A549 (cell line): ENCODE data around the gene FCSK. TPM values are rescaled to one million over a fixed set of nuclear protein-coding genes. Genes with fewer than 3 reads are reported as not detected.
A peak's percentile ranks its signal among the peaks of the same experiment; 100 is the strongest.

Source experiments
- ATAC-seq, 2 experiments: fragments of 200-7000 bp in 1 of 2; fragments of >200 bp in 1 of 2; cut with Nextera tagmentation in 1 of 2; cut with Tn5 transposase in 1 of 2; 3 replicates each; pipeline versions ENCODE4 v1.8.0 to v1.9.1; 2018 to 2020; ENCODE audit warnings: mild to moderate bottlenecking in 1 of 2, moderate library complexity in 1 of 2
- CTCF ChIA-PET: fragments of 300-600 bp; sonication (Branson Sonifier 250); formaldehyde crosslinking; extraction: SDS; loops from one replicate; lab custom pipeline; 2021; ENCODE audit warnings: antibody characterized with exemption, inconsistent platforms; lab: Yijun Ruan, JAX
- POLR2A ChIA-PET: fragments of 350-600 bp; formaldehyde crosslinking; extraction: SDS; loops from one replicate; lab custom pipeline; 2021; ENCODE audit warnings: antibody characterized with exemption, inconsistent platforms; lab: Yijun Ruan, JAX
- DNase-seq, 2 experiments: peaks; one replicate each; pipeline versions ENCODE4 v3.0.0 to v3.0.0-alpha.2; 2011 to 2016; ENCODE audit warnings: low read depth in 1 of 2, low spot score in 1 of 2
- FAIRE-seq: peaks from 2 replicates; lab custom pipeline; 2011; peaks lifted over from hg19 to GRCh38; lab: Jason Lieb, UNC
- H3K27ac ChIP-seq, 2 experiments: fragments of >200 bp; sonication (Bioruptor Twin); formaldehyde crosslinking; 3 replicates each; pipeline ENCODE4 v1.5.1; 2016 to 2017
- H3K4me1 ChIP-seq: fragments of >200 bp; sonication (Bioruptor Twin); formaldehyde crosslinking; 3 replicates; pipeline ENCODE4 v1.6.1; 2016
- H3K4me2 ChIP-seq: fragments of >200 bp; sonication (Bioruptor Twin); formaldehyde crosslinking; 3 replicates; pipeline ENCODE4 v1.6.1; 2016
- H3K4me3 ChIP-seq: fragments of >200 bp; sonication (Bioruptor Twin); formaldehyde crosslinking; 3 replicates; pipeline ENCODE4 v1.5.1; 2016
- H3K9me3 ChIP-seq: fragments of >200 bp; sonication (Bioruptor Twin); formaldehyde crosslinking; 3 replicates; pipeline ENCODE4 v1.6.1; 2016
- CBX8 ChIP-seq: fragments of 200-600 bp; sonication (generic); IDR thresholded peaks from 2 replicates; pipeline ENCODE4 v1.6.1; 2016
- EHMT2 ChIP-seq: fragments of 200-600 bp; sonication (generic); IDR thresholded peaks from 2 replicates; pipeline ENCODE4 v1.6.1; 2016; ENCODE audit warnings: antibody characterized with exemption, low read depth, mild to moderate bottlenecking, moderate library complexity
- ESRRA ChIP-seq: fragments of 150-350 bp; IDR thresholded peaks from 2 replicates; pipeline ENCODE4 v1.6.1; 2014; ENCODE audit warnings: mild to moderate bottlenecking, low read length, borderline replicate concordance
- FOSB ChIP-seq: fragments of 250-450 bp; sonication (Bioruptor Pico); IDR thresholded peaks from 2 replicates; pipeline ENCODE4 v1.5.0; 2020; ENCODE audit warnings: mild to moderate bottlenecking, moderate library complexity
- FOXS1 ChIP-seq: fragments of 250-450 bp; sonication (Bioruptor Pico); IDR thresholded peaks from 2 replicates; pipeline ENCODE4 v1.5.0; 2020; ENCODE audit warnings: mild to moderate bottlenecking, moderate library complexity
- HDAC2 ChIP-seq: fragments of 200-600 bp; sonication (generic); IDR thresholded peaks from 2 replicates; pipeline ENCODE4 v1.6.1; 2016
- HOXA7 ChIP-seq: fragments of 250-450 bp; sonication (Bioruptor Pico); IDR thresholded peaks from 2 replicates; pipeline ENCODE4 v1.5.0; 2020; ENCODE audit warnings: mild to moderate bottlenecking, moderate library complexity
- HOXB13 ChIP-seq: fragments of 250-450 bp; sonication (Bioruptor Pico); IDR thresholded peaks from 2 replicates; pipeline ENCODE4 v1.5.0; 2020; ENCODE audit warnings: low read depth, mild to moderate bottlenecking, moderate library complexity
- KDM1A ChIP-seq: fragments of 200-600 bp; sonication (generic); IDR thresholded peaks from 2 replicates; pipeline ENCODE4 v1.6.1; 2016; ENCODE audit warnings: low read depth, mild to moderate bottlenecking
- KDM5A ChIP-seq: fragments of 200-600 bp; sonication (generic); IDR thresholded peaks from 2 replicates; pipeline ENCODE4 v1.6.1; 2016; ENCODE audit warnings: antibody characterized with exemption, mild to moderate bottlenecking
- NFE2L2 ChIP-seq: fragments of 150-350 bp; conservative IDR thresholded peaks from 2 replicates; pipeline ENCODE4 v1.6.1; 2014; ENCODE audit warnings: low read length
- POLR2AphosphoS2 ChIP-seq: conservative IDR thresholded peaks from 2 replicates; pipeline ENCODE4 v1.6.1; 2012; ENCODE audit warnings: low read length, improper control_type of control experiment, inconsistent platforms
- SMC3 ChIP-seq: fragments of >200 bp; sonication (Bioruptor Twin); formaldehyde crosslinking; IDR thresholded peaks from 3 replicates; pipeline ENCODE4 v1.6.1; 2018; ENCODE audit warnings: inconsistent platforms
- SREBF2 ChIP-seq: fragments of 450-650 bp; IDR thresholded peaks from 2 replicates; pipeline ENCODE4 v1.6.1; 2014; ENCODE audit warnings: mild to moderate bottlenecking, moderate library complexity
- ZNF302 ChIP-seq: fragments of 250-450 bp; sonication (Bioruptor Pico); IDR thresholded peaks from 2 replicates; pipeline ENCODE4 v1.9.0; 2021; ENCODE audit warnings: inconsistent platforms, mild to moderate bottlenecking, moderate library complexity
- WGBS: methylation state at CpG from one replicate; pipeline ENCODE4 v1.1.6; 2017; ENCODE audit errors: missing lambda C conversion rate; 5-methylcytosine and 5-hydroxymethylcytosine counted together
- polyA plus RNA-seq, 4 experiments: library from polyadenylated mRNA; depleted of rRNA in 3 of 4; stranded (reverse); fragments of >200 nt; fragmentation: RNase III in 1 of 4; extraction: RNeasy Plus Mini Kit Qiagen cat#74134 plus additional on column Dnase treatment in 1 of 4; gene quantifications; 2 replicates in 3 of 4; 3 replicates in 1 of 4; pipeline ENCODE4 v1.2.3, GENCODE V29; 2011 to 2017
- TF ChIP-seq, protein P1 (sequence below): fragments of 250-450 bp; sonication (Bioruptor Pico); IDR thresholded peaks from 2 replicates; pipeline ENCODE4 v1.5.0; 2020; ENCODE audit warnings: low read depth, mild to moderate bottlenecking, moderate library complexity
- TF ChIP-seq, protein P2 (sequence below): fragments of 200-600 bp; sonication (generic); IDR thresholded peaks from 2 replicates; pipeline ENCODE4 v1.6.1; 2016; ENCODE audit warnings: antibody characterized with exemption, mild to moderate bottlenecking, moderate library complexity
- TF ChIP-seq, protein P3 (sequence below): IDR thresholded peaks from 2 replicates; pipeline ENCODE4 v1.6.1; 2012; ENCODE audit warnings: low read depth, borderline replicate concordance
- TF ChIP-seq, protein P4 (sequence below): fragments of >200 bp; sonication (Bioruptor Twin); formaldehyde crosslinking; IDR thresholded peaks from 2 replicates; pipeline ENCODE4 v1.6.1; 2016
- TF ChIP-seq, protein P5 (sequence below): fragments of 250-450 bp; sonication (Bioruptor Pico); IDR thresholded peaks from 2 replicates; pipeline ENCODE4 v1.5.0; 2021; ENCODE audit warnings: mild to moderate bottlenecking, moderate library complexity, borderline replicate concordance

The FCSK gene
- polyA plus RNA-seq, 2 of the 4 experiments (the other 2 are of a cell fraction), result 5.7 to 6.8 TPM

DNA sequence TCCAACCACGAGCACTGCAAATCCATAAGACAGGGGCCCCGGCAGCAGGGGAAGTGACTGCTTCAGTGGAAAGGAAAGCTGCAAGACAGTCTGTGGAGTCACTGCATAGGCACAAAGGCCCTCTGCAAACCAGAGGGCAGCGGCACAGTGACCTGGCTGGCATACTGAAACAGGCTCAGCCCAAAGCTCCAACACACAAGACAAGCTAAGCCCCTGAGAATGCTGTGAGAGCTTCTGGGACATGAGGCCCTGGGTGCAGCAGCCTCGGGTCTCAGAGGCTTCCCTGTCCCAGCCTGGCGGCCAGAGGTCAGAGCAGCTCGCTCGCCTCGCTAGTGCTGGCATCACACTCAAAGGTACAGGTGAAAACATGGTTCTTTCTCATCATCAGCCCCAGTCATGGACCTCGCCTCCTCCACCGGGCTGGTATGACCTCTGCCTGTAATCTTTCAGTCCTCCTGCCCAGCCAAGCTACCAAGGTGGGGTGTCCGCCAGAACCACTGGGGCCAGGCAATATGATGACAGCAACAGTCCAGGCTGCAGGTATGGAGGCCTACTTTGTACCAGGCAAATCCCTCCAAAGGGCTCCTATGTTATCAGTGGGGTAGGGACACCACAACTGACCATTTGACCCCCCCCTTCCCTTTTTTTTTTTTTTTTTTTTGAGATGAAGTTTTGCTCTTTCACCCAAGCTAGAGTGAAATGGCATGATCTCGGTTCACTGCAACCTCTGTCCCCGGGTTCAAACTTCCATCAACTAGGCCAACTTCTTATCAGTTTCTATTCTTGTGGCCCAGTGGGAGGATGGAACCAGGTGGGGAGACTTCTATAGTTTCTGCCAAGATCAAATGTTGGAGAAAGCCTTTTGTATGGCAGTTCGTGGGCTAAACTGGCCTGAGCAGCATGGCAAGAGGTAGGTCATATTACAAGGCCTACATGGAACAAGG is 34.7 kb upstream of the FCSK start:
- H3K4me3 ChIP-seq, result no peak overlapping the region
- TF ChIP-seq, protein P1, sequence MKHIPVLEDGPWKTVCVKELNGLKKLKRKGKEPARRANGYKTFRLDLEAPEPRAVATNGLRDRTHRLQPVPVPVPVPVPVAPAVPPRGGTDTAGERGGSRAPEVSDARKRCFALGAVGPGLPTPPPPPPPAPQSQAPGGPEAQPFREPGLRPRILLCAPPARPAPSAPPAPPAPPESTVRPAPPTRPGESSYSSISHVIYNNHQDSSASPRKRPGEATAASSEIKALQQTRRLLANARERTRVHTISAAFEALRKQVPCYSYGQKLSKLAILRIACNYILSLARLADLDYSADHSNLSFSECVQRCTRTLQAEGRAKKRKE (CRISPR knock-in tag), result no peak
- TF ChIP-seq NFE2L2 (no peak), FOXS1 (CRISPR knock-in tag) (no peak), ZNF302 (CRISPR knock-in tag) (no peak), KDM1A (no peak)
- TF ChIP-seq, protein P2, sequence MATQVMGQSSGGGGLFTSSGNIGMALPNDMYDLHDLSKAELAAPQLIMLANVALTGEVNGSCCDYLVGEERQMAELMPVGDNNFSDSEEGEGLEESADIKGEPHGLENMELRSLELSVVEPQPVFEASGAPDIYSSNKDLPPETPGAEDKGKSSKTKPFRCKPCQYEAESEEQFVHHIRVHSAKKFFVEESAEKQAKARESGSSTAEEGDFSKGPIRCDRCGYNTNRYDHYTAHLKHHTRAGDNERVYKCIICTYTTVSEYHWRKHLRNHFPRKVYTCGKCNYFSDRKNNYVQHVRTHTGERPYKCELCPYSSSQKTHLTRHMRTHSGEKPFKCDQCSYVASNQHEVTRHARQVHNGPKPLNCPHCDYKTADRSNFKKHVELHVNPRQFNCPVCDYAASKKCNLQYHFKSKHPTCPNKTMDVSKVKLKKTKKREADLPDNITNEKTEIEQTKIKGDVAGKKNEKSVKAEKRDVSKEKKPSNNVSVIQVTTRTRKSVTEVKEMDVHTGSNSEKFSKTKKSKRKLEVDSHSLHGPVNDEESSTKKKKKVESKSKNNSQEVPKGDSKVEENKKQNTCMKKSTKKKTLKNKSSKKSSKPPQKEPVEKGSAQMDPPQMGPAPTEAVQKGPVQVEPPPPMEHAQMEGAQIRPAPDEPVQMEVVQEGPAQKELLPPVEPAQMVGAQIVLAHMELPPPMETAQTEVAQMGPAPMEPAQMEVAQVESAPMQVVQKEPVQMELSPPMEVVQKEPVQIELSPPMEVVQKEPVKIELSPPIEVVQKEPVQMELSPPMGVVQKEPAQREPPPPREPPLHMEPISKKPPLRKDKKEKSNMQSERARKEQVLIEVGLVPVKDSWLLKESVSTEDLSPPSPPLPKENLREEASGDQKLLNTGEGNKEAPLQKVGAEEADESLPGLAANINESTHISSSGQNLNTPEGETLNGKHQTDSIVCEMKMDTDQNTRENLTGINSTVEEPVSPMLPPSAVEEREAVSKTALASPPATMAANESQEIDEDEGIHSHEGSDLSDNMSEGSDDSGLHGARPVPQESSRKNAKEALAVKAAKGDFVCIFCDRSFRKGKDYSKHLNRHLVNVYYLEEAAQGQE, result no peak
- TF ChIP-seq, protein P3, sequence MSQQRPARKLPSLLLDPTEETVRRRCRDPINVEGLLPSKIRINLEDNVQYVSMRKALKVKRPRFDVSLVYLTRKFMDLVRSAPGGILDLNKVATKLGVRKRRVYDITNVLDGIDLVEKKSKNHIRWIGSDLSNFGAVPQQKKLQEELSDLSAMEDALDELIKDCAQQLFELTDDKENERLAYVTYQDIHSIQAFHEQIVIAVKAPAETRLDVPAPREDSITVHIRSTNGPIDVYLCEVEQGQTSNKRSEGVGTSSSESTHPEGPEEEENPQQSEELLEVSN, result no peak
- TF ChIP-seq, all 56 proteins: peak for 0
- CTCF ChIA-PET, result interaction anchor here (0.8 to 0.9 kb wide), 2 partner anchors 23 to 25 kb away, joined by 3 read pairs; no protein-coding TSS in a partner anchor
- ATAC-seq (no peak), FAIRE-seq (no peak), DNase-seq (no peak)
- Histone ChIP-seq H3K27ac (peak overlapping the region in 1 of 2 experiments; percentile 33; a peak in 1 of 6 replicates), H3K4me2 (no peak overlapping the region), H3K9me3 (no peaks in the 10 kb centered on the region), H3K4me1 (peaks cover 30% of the 10 kb centered on the region)
- WGBS, result 89% methylated on average over 14 of the region's 14 CpGs
- POLR2A ChIA-PET, result interaction anchor here (0.6 kb wide), 1 partner anchor 9 kb away, joined by 5 read pairs; no protein-coding TSS in a partner anchor

DNA sequence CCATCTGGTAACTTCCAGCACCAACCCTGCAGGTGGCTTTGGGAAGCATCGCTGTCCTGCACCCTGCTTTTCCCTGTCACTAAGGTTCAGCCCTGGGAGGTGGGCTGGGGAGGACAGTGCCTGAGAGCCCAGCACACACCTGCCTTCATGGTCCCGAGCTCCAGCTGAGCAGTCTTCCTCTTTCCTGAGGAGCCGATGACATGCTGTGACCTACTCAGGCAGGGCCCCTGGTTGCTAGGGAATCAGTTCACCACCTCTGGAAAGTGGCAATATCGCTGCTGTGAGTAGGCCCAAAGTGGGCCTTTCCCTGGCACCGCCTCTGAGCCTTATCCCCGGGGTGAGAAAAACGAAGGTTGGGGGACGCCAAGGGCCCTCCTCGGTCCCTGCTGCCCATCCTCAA is 33.4 kb upstream of the FCSK start:
- no peak for FAIRE-seq
- H3K4me2 ChIP-seq, result no peak overlapping the region
- no peak overlapping the region for H3K4me3 ChIP-seq
- ATAC-seq, result no peak
- peaks cover 30% of the 10 kb centered on the region for H3K4me1 ChIP-seq
- DNase-seq, result no peak
- CTCF ChIA-PET, result interaction anchor here (0.5 to 2.0 kb wide), 6 partner anchors 13 to 1185 kb away, joined by 3 to 6 read pairs (median 4); no protein-coding TSS in a partner anchor
- H3K9me3 ChIP-seq, result no peaks in the 10 kb centered on the region
- 96% methylated on average over 9 of the region's 9 CpGs for WGBS
- no peak overlapping the region for H3K27ac ChIP-seq
- TF ChIP-seq SMC3, result no peak
- TF ChIP-seq KDM1A, result no peak
- no peak for TF ChIP-seq HDAC2
- TF ChIP-seq HOXA7 (CRISPR knock-in tag), result no peak
- TF ChIP-seq SREBF2, result no peak
- TF ChIP-seq, protein P3, result no peak
- TF ChIP-seq, protein P4, sequence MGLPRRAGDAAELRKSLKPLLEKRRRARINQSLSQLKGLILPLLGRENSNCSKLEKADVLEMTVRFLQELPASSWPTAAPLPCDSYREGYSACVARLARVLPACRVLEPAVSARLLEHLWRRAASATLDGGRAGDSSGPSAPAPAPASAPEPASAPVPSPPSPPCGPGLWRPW, result no peak
- TF ChIP-seq, protein P5, sequence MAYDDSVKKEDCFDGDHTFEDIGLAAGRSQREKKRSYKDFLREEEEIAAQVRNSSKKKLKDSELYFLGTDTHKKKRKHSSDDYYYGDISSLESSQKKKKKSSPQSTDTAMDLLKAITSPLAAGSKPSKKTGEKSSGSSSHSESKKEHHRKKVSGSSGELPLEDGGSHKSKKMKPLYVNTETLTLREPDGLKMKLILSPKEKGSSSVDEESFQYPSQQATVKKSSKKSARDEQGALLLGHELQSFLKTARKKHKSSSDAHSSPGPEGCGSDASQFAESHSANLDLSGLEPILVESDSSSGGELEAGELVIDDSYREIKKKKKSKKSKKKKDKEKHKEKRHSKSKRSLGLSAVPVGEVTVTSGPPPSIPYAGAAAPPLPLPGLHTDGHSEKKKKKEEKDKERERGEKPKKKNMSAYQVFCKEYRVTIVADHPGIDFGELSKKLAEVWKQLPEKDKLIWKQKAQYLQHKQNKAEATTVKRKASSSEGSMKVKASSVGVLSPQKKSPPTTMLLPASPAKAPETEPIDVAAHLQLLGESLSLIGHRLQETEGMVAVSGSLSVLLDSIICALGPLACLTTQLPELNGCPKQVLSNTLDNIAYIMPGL (CRISPR knock-in tag), result no peak
- no peak for TF ChIP-seq FOSB (CRISPR knock-in tag)
- TF ChIP-seq KDM5A, result no peak
- TF ChIP-seq CBX8, result no peak
- TF ChIP-seq ESRRA, result no peak
- no peak for TF ChIP-seq POLR2AphosphoS2
- no peak for TF ChIP-seq HOXB13 (CRISPR knock-in tag)
- no peak for TF ChIP-seq EHMT2
- POLR2A ChIA-PET, result no interaction called here
